ENCODE results near the gene FOXP1. TPM values are rescaled to one million over a fixed set of nuclear protein-coding genes. Genes with fewer than 3 reads are reported as not detected.
A peak's percentile ranks its signal among the peaks of the same experiment; 100 is the strongest.

Gene FOXP1
- total and polyA plus RNA-seq, 3 donors from 2014 or later: 37.8 to 105 (median 75.9) TPM

GRCh38 chr3:71400986-71401451 is 182.5 kb downstream of the FOXP1 start:
- TF ChIP-seq CTCF (IDR thresholded peaks at IDR 0.05) (no peak), POLR2A (IDR thresholded peaks at IDR 0.05) (no peak)
- no peaks in the 10 kb centered on the region for H3K9me3 ChIP-seq
- H3K27ac ChIP-seq: no peak overlapping the region
- WGBS, 2 donors: 60 to 70% methylated on average over 6 of the region's 6 CpGs
- H3K27me3 ChIP-seq: no peaks in the 10 kb centered on the region
- intact Hi-C loops (cut with DNase I; ENCODE audit: low total_unique reads): no loop called here
- no peak for DNase-seq
- H3K4me3 ChIP-seq: no peak overlapping the region
- no peaks in the 10 kb centered on the region for H3K4me1 ChIP-seq
- H3K36me3 ChIP-seq (ENCODE audit: low read depth, missing control alignments): no peaks in the 10 kb centered on the region

- Histone ChIP-seq H3K27me3 (no peaks in the 10 kb centered on the region), H3K36me3 (ENCODE audit: low read depth, missing control alignments) (no peaks in the 10 kb centered on the region), H3K9me3 (no peaks in the 10 kb centered on the region), H3K4me3 (no peak overlapping the region), H3K4me1 (no peaks in the 10 kb centered on the region), H3K27ac (no peak overlapping the region)
- intact Hi-C loops (cut with DNase I; ENCODE audit: low total_unique reads): no loop called here
- no peak for TF ChIP-seq POLR2A (IDR thresholded peaks at IDR 0.05)
- TF ChIP-seq CTCF (IDR thresholded peaks at IDR 0.05): no peak
- no peak for DNase-seq
- WGBS, 2 donors: 91 to 94% methylated on average over 3 of the region's 3 CpGs
These were observed 184.1 kb downstream of the FOXP1 start for GRCh38 chr3:71399478-71399877.

GRCh38 chr3:71398157-71398836 is 185.2 kb downstream of the FOXP1 start:
- no peak for DNase-seq
- Histone ChIP-seq H3K9me3 (no peaks in the 10 kb centered on the region), H3K36me3 (ENCODE audit: low read depth, missing control alignments) (no peaks in the 10 kb centered on the region), H3K27ac (no peak overlapping the region), H3K27me3 (no peaks in the 10 kb centered on the region), H3K4me3 (no peak overlapping the region), H3K4me1 (no peaks in the 10 kb centered on the region)
- TF ChIP-seq CTCF (IDR thresholded peaks at IDR 0.05): no peak
- TF ChIP-seq POLR2A (IDR thresholded peaks at IDR 0.05): no peak
- intact Hi-C loops (cut with DNase I; ENCODE audit: low total_unique reads): no loop called here
- WGBS, 2 donors: 80 to 83% methylated on average over 4 of the region's 4 CpGs

- H3K36me3 ChIP-seq (ENCODE audit: low read depth, missing control alignments): no peaks in the 10 kb centered on the region
- intact Hi-C loops (cut with DNase I; ENCODE audit: low total_unique reads): no loop called here
- H3K4me3 ChIP-seq: no peak overlapping the region
- H3K27ac ChIP-seq: no peak overlapping the region
- no peaks in the 10 kb centered on the region for H3K9me3 ChIP-seq
- DNase-seq: no peak
- H3K4me1 ChIP-seq: no peaks in the 10 kb centered on the region
- no peak for TF ChIP-seq CTCF (IDR thresholded peaks at IDR 0.05)
- no peak for TF ChIP-seq POLR2A (IDR thresholded peaks at IDR 0.05)
- no peaks in the 10 kb centered on the region for H3K27me3 ChIP-seq
- WGBS, 2 donors: 84 to 89% methylated on average over 2 of the region's 2 CpGs
These were observed 185.8 kb downstream of the FOXP1 start for GRCh38 chr3:71397726-71398125.

GRCh38 chr3:71397046-71397445 is 186.5 kb downstream of the FOXP1 start:
- H3K36me3 ChIP-seq (ENCODE audit: low read depth, missing control alignments): no peaks in the 10 kb centered on the region
- no peak overlapping the region for H3K27ac ChIP-seq
- H3K27me3 ChIP-seq: no peaks in the 10 kb centered on the region
- peak; percentile 28 for DNase-seq
- intact Hi-C loops (cut with DNase I; ENCODE audit: low total_unique reads): no loop called here
- H3K4me1 ChIP-seq: no peaks in the 10 kb centered on the region
- no peak overlapping the region for H3K4me3 ChIP-seq
- WGBS, 2 donors: 32 to 37% methylated on average over 5 of the region's 5 CpGs
- no peaks in the 10 kb centered on the region for H3K9me3 ChIP-seq
- TF ChIP-seq CTCF (IDR thresholded peaks at IDR 0.05) (peak in 2 of 3 experiments; percentile 52 to 53), POLR2A (IDR thresholded peaks at IDR 0.05) (no peak)
